ENCODE data around the gene TRIM36.

GRCh38 chr5:115214541-115214940, 44.8 kb upstream of the TRIM36 start:
- TF ChIP-seq CTCF (IDR thresholded peaks at IDR 0.05; ENCODE audit: low read depth, low read length, poor library complexity, severe bottlenecking) (no peak), EZH2phosphoT487 (IDR thresholded peaks at IDR 0.05; ENCODE audit: borderline replicate concordance, low read length) (no peak)
